HG02678 (cell line): ENCODE measurements around the gene C1QL4.

Experiments
- ATAC-seq: cut with Tn5 transposase; IDR thresholded peaks from one replicate; pipeline ENCODE4 v1.9.1; 2021; ENCODE audit warnings: mild to moderate bottlenecking, moderate library complexity; ENCODE audit not compliant: unreplicated experiment

Gene C1QL4

GRCh38 chr12:49348781-49349180, 11.8 kb upstream of the C1QL4 start:
- ATAC-seq: no peak

- ATAC-seq: no peak
These were observed 10.6 kb upstream of the C1QL4 start for GRCh38 chr12:49347311-49348193.

- ATAC-seq: no peak
These were observed 9.8 kb upstream of the C1QL4 start, which contains the start of gene DNAJC22 for GRCh38 chr12:49346659-49347310. TSS of gene DNAJC22 (plus strand) at chr12:49346888. CDS start at chr12:49348873, 1,985 bp downstream.

- ATAC-seq: no peak
These were observed 9.1 kb upstream of the C1QL4 start for GRCh38 chr12:49345825-49346658.

- ATAC-seq: no peak
These were observed 8.2 kb upstream of the C1QL4 start for GRCh38 chr12:49345051-49345824.

- ATAC-seq: no peak
These were observed 7.6 kb upstream of the C1QL4 start for GRCh38 chr12:49344486-49345050.

GRCh38 chr12:49342914-49343731, 6.1 kb upstream of the C1QL4 start:
- no peak for ATAC-seq

- ATAC-seq: peak; percentile 74
These were observed 5.3 kb upstream of the C1QL4 start for GRCh38 chr12:49342066-49342913.

- no peak for ATAC-seq
These were observed 4.7 kb upstream of the C1QL4 start for GRCh38 chr12:49341777-49342065.

GRCh38 chr12:49340971-49341776, 4.2 kb upstream of the C1QL4 start:
- no peak for ATAC-seq

- no peak for ATAC-seq
These were observed 3.3 kb upstream of the C1QL4 start for GRCh38 chr12:49340095-49340870.

- ATAC-seq: no peak
These were observed 2.5 kb upstream of the C1QL4 start for GRCh38 chr12:49339464-49339861.

GRCh38 chr12:49338830-49339463, 2.0 kb upstream of the C1QL4 start:
- ATAC-seq: no peak

- ATAC-seq: no peak
These were observed 888 bp downstream of the C1QL4 start for GRCh38 chr12:49335955-49336644.

GRCh38 chr12:49335118-49335954, 1.7 kb downstream of the C1QL4 start:
- ATAC-seq: no peak
